HL-60 (cell line): ENCODE results near the gene FLOT1.

Experiments used
- DNase-seq, 2 experiments: peaks; one replicate each; pipeline ENCODE4 v3.0.0-alpha.2; 2010 to 2020; ENCODE audit warnings: low read depth in 1 of 2, low spot score in 1 of 2
- H3K27ac ChIP-seq: fragments of 250-450 bp; sonication (Bioruptor Pico); replicated peaks from 2 replicates; pipeline ENCODE4 v1.5.1; 2020; ENCODE audit warnings: mild to moderate bottlenecking, moderate library complexity
- H3K27me3 ChIP-seq: fragments of 250-450 bp; sonication (Bioruptor Pico); 2 replicates; pipeline ENCODE4 v1.5.1; 2021; ENCODE audit warnings: mild to moderate bottlenecking, moderate library complexity; ENCODE audit not compliant: insufficient read depth, poor library complexity, severe bottlenecking
- H3K4me3 ChIP-seq: replicated peaks from 2 replicates; pipeline ENCODE4 v1.5.1; 2011; ENCODE audit warnings: mild to moderate bottlenecking, control low read depth, low read length; ENCODE audit not compliant: insufficient read depth
- CTCF ChIP-seq: IDR thresholded peaks from one replicate; pipeline ENCODE4 v1.5.1; 2011; ENCODE audit warnings: low read length, control low read depth, inconsistent platforms; ENCODE audit not compliant: insufficient read depth
- GABPA ChIP-seq: IDR thresholded peaks from 2 replicates; pipeline ENCODE4 v1.6.1; 2012; ENCODE audit warnings: low read depth
- POLR2AphosphoS5 ChIP-seq: IDR thresholded peaks from 2 replicates; pipeline ENCODE4 v1.6.1; 2012; ENCODE audit warnings: low read depth
- REST ChIP-seq: IDR thresholded peaks from 2 replicates; pipeline ENCODE4 v1.6.1; 2012; ENCODE audit warnings: low read depth; ENCODE audit not compliant: insufficient replicate concordance
- SPI1 ChIP-seq: IDR thresholded peaks from 2 replicates; pipeline ENCODE4 v1.6.1; 2012; ENCODE audit warnings: low read depth, mild to moderate bottlenecking, borderline replicate concordance

The FLOT1 gene

GRCh38 chr6:30743099-30744053 lies 889 bp upstream of the FLOT1 start:
- H3K27me3 ChIP-seq, result peaks cover 5% of the 10 kb centered on the region
- H3K27ac ChIP-seq, result peak overlapping the region; percentile 60
- DNase-seq, result no peak
- peak overlapping the region; percentile 84 for H3K4me3 ChIP-seq
- TF ChIP-seq CTCF (no peak), POLR2AphosphoS5 (peak; percentile 12)

GRCh38 chr6:30741789-30742315 lies 635 bp downstream of the FLOT1 start:
- DNase-seq, result no peak
- TF ChIP-seq CTCF (no peak), POLR2AphosphoS5 (no peak; the same call in 1 of the 2 replicates), SPI1 (no peak)
- Histone ChIP-seq H3K27me3 (peaks cover 5% of the 10 kb centered on the region), H3K4me3 (peak overlapping the region; percentile 84), H3K27ac (peak overlapping the region; percentile 67)

- peak; percentile 66; the same call in 1 of the 2 replicates for TF ChIP-seq SPI1
- TF ChIP-seq CTCF, result no peak
- peak overlapping the region; percentile 67; the same call in 1 of the 2 replicates for H3K27ac ChIP-seq
- H3K27me3 ChIP-seq, result peaks cover 5% of the 10 kb centered on the region
- DNase-seq, result peak in 1 of 2 experiments; percentile 38
- peak overlapping the region; percentile 84 for H3K4me3 ChIP-seq
These were observed 1.3 kb downstream of the FLOT1 start for GRCh38 chr6:30741063-30741779.

GRCh38 chr6:30740540-30740870 lies 2.0 kb downstream of the FLOT1 start:
- peaks cover 5% of the 10 kb centered on the region for H3K27me3 ChIP-seq
- DNase-seq, result no peak
- no peak overlapping the region for H3K27ac ChIP-seq
- H3K4me3 ChIP-seq, result no peak overlapping the region
- no peak for TF ChIP-seq POLR2AphosphoS5
- TF ChIP-seq CTCF, result no peak
- TF ChIP-seq SPI1, result no peak
- no peak for TF ChIP-seq REST
- TF ChIP-seq GABPA, result no peak
